ENCODE results near the gene IFNGR1.

IFNGR1 gene

GRCh38 chr6:137175868-137176245, 43.3 kb downstream of the IFNGR1 start:
- no peak for DNase-seq (ENCODE audit: low spot score)

- DNase-seq (ENCODE audit: low spot score): no peak
These were observed 43.9 kb downstream of the IFNGR1 start for GRCh38 chr6:137175157-137175867.

- no peak for DNase-seq (ENCODE audit: low spot score)
These were observed 45.7 kb downstream of the IFNGR1 start, which contains the start of gene IL22RA2 for GRCh38 chr6:137173501-137173900. TSS of gene IL22RA2 (minus strand) at chr6:137173644. CDS start at chr6:137161749, 11,895 bp downstream.

DNA sequence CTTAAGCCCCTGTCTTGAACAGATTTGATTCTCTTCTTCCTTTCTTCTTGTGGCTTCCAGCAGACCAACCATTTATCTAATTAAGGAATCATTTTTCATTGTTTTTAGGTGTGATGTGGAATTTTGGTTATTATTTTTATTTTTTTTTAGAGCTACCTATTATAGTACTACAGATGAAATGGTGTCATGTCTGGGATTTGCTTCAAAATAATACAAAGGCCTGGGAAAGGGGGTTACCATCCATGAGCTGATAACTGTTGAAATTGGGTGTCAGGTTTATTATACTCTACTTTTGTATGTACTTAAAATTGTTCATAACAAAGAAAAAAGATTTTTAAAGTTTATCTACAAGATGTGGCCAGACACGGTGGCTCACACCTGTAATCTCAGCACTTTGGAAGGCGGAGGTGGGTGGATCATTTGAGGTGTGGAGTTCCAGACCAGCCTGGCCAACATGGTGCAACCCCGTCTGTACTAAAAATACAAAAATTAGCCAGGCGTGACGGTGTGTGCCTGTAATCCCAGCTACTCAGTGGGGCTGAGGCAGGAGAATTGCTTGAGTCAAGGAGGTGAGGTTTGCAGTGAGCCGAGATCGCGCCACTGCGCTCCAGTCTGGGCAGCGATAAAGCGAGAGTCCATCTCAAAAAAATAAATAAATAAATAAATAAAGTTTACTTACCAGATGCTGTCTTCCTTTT, 46.3 kb downstream of the IFNGR1 start:
- DNase-seq (ENCODE audit: low spot score): no peak

DNA sequence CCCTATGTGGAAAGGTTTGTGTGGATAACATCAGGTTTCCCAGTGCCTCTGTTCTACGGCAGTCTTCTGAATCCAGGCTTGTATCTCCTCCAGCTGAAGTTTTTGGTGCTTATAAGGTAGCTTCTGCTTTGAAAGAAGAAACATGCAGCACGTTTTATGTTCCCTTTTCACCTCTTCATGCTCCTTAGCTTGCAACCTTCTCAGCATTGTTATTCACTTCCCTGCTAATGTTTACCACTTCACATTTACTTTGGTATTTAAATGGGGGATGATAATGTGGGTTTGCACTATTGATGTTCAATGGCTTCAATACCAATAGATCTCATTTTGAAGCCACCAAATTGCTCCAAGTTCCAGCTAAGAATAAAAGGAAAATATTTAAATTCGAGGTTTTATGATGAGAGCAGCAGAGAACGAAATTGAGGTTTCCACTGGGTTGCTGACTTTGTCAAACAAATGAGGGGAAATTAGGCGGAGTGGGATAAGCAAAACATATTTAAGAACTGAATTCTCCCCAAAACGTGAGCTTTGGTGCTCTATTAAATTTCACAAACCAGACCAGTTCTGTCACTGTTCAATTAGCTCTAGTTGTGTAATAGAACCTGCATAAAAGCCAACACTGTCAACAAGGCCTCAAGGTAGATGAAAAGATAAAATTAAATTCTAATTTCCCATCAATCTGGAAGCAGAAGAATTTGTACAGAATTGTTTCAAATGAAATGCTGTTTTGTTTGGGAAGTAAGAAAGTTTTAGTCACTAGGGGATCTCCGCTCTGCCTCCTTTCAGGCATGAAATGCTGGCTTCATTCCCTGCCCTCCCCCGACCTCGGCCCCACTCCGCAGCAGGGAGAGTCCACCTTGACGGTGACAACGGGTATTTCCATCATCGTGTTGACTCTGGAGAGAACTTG, 47.1 kb downstream of the IFNGR1 start:
- DNase-seq (ENCODE audit: low spot score): no peak

GRCh38 chr6:137171053-137171374, 48.2 kb downstream of the IFNGR1 start:
- DNase-seq (ENCODE audit: low spot score): no peak

DNA sequence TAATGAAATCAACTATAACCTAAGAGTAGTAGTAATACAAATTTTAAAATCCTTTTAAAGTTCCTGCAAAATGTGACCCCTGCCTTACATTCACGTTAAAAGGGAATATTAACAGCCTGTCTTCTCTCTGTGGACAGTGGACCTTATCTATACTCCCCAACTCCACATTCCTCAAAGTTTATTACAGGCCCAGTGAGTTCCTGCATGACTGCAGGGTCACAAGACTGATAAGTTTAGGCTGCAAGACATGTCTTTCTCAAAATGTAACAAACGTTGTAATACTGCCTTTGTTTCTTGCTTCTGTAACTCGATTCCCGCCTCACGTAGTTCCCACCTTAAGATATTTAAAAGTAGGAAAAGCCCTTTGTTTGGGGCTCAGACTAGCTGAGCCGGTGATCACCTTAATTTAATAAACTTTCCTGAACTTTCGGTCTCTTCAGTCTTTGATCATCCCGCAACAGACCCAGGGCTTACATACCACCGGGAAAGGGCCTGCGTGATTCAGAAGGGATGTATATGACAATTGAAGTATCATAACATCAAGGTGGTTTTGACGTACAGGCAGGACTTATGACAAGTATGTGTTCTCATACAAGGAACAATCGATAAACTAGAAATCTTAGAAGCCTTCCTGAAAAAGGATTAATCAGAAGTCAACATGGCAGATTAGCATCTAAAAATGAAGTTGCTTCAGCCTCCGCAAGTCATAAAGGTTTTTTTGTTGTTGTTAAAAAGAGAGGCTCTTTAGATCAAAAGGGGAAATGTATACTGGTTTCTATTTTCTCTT, 48.7 kb downstream of the IFNGR1 start:
- DNase-seq (ENCODE audit: low spot score): no peak

DNA sequence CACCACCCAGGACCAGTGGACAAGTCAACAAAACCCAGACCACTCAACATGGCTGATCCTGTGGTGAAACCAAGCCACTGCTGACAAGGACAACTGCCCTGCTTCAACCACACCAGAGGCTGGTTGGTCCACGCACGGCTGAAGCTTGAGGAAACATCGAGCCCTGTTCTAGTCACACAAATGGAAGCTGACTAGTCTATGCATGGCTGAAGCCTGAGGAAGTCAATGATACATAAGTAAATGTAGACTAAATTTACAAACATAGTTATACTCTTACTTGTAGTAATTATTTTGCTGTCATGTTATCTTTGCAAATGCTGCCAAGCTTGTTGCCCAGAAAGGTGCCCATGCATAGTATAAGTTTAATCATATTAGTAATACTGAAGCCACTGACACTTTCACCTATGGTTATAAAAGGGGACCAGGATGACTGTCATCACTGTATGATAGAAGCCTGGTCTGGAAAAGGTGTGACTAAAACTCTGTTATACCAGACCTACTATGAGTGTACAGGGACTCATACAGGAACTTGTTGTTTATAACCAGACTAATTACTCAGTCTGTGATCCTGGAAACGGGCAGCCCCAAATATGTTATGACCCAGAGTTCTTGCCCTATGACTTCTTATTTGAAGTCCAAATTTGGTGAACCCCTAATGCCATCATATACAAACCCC, 51.3 kb downstream of the IFNGR1 start:
- no peak for DNase-seq (ENCODE audit: low spot score)

- no peak for DNase-seq (ENCODE audit: low spot score)
These were observed 52.7 kb downstream of the IFNGR1 start for GRCh38 chr6:137166247-137167098.

DNA sequence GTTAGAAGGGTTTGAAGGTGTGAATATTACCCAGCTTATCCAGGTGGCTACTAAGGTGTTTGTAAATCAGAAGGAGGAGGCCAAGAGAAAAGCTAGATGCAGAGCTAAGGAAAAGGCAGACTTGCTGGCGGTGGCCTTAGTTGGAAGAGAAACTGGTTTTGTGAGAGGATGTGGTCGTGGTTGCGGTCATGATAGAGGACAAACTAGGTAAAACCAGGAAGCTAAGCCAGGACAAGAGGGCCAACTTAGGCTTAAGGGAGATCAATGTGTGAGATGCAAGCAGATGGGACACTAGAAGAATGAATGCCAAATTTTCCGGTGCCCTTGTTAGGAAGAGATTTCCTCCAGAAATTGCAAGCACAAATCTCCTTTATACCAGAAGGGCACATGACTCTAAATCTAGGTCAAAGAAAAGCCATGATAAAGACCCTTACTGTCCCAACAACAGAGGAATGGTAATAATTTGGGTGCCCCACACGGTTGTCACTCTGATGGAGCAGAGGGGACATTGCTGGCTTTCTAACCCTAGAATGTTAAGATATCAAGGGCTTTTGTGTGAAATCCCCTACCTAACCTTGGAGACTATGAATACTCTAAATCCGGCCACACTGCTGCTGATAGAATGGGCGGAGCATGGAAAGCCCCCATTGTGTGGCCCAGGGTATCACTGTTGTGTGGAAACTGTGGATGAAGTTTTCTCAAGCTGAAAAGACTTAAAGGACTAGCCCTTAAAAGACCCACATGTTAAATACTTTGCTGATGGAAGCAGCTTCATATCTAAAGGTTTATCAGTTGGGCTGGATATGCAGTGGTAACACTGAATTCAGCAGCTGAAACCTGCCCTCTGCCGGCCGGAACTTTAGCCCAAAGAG, 53.6 kb downstream of the IFNGR1 start:
- peak; percentile 58 for DNase-seq (ENCODE audit: low spot score)

GRCh38 chr6:137163732-137164318, 55.4 kb downstream of the IFNGR1 start:
- no peak for DNase-seq (ENCODE audit: low spot score)

GRCh38 chr6:137162692-137163306, 56.4 kb downstream of the IFNGR1 start:
- DNase-seq (ENCODE audit: low spot score): no peak

- DNase-seq (ENCODE audit: low spot score): no peak
These were observed 57.2 kb downstream of the IFNGR1 start for GRCh38 chr6:137161949-137162348.

- DNase-seq (ENCODE audit: low spot score): no peak
These were observed 58.4 kb downstream of the IFNGR1 start for GRCh38 chr6:137160763-137161162.

GRCh38 chr6:137159912-137160311, 59.3 kb downstream of the IFNGR1 start:
- no peak for DNase-seq (ENCODE audit: low spot score)

- no peak for DNase-seq (ENCODE audit: low spot score)
These were observed 61.6 kb downstream of the IFNGR1 start for GRCh38 chr6:137157601-137158000.

DNA sequence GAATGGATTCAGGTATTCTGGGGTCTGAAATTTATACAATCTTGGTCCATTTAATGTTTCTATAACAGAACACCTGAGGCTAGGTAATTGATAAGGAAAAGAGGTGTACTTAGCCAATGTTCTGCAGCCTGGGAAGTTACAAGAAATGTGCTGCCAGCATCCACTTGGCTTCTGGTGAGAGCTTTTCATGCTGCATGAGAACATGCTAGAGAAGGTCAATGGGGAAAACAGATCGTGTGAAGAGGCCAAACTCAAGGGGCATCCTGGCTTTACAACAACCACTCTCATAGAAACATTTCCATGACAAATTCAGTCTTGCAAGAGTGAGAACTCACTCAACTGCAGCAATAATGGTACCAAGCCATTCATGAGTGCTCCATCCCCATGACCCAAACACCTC, 62.5 kb downstream of the IFNGR1 start:
- DNase-seq (ENCODE audit: low spot score): no peak

GRCh38 chr6:137155830-137156229, 63.4 kb downstream of the IFNGR1 start:
- DNase-seq (ENCODE audit: low spot score): peak; percentile 24

- DNase-seq (ENCODE audit: low spot score): no peak
These were observed 69.1 kb downstream of the IFNGR1 start for GRCh38 chr6:137150072-137150471.

Data from AG20443 (cell line).